ENCODE data around the gene ITGA6. TPM values are rescaled to one million over a fixed set of nuclear protein-coding genes. Genes with fewer than 3 reads are reported as not detected.

ITGA6 gene
- total and polyA plus RNA-seq, 4 donors = 13.2 to 105 (median 51.9) TPM

- no peaks in the 10 kb centered on the region for H3K36me3 ChIP-seq (ENCODE audit: control insufficient read depth in 4 of 4, insufficient read depth in 4 of 4, low read length in 4 of 4)
- no peak for TF ChIP-seq CTCF (IDR thresholded peaks at IDR 0.05; ENCODE audit: control extremely low read depth, extremely low read depth)
- no peak overlapping the region for H3K27ac ChIP-seq (ENCODE audit: low read depth in 1 of 2, low read length in 1 of 2)
- no peaks in the 10 kb centered on the region for H3K27me3 ChIP-seq (ENCODE audit: control insufficient read depth in 3 of 3, insufficient read depth in 3 of 3, low read length in 2 of 3)
- peaks cover 3 to 5% (median 5%) of the 10 kb centered on the region in 5 donors for H3K4me1 ChIP-seq (ENCODE audit: control insufficient read depth in 5 of 5, insufficient read depth in 5 of 5, low read length in 5 of 5)
- 62 to 80% methylated on average over 1 of the region's 1 CpG for WGBS, 2 donors
- H3K9me3 ChIP-seq (ENCODE audit: control insufficient read depth in 4 of 4, insufficient read depth in 3 of 4, low read length in 3 of 4) = no peaks in the 10 kb centered on the region
- ATAC-seq (ENCODE audit: insufficient read depth, low FRiP score) = no peak
- no peak overlapping the region for H3K9ac ChIP-seq (ENCODE audit: insufficient read depth in 1 of 2, low read length in 2 of 2)
- H3K4me3 ChIP-seq = no peak overlapping the region
- no peak for DNase-seq
These were observed 25.2 kb upstream of the ITGA6 start for GRCh38 chr2:172402198-172402597.

- H3K9me3 ChIP-seq (ENCODE audit: control insufficient read depth in 4 of 4, insufficient read depth in 3 of 4, low read length in 3 of 4) = no peaks in the 10 kb centered on the region
- H3K4me3 ChIP-seq = no peak overlapping the region
- no peak overlapping the region for H3K9ac ChIP-seq (ENCODE audit: insufficient read depth in 1 of 2, low read length in 2 of 2)
- DNase-seq (no peak), ATAC-seq (ENCODE audit: insufficient read depth, low FRiP score) (no peak)
- no peak for TF ChIP-seq CTCF (IDR thresholded peaks at IDR 0.05; ENCODE audit: control extremely low read depth, extremely low read depth)
- no peaks in the 10 kb centered on the region for H3K27me3 ChIP-seq (ENCODE audit: control insufficient read depth in 3 of 3, insufficient read depth in 3 of 3, low read length in 2 of 3)
- H3K36me3 ChIP-seq (ENCODE audit: control insufficient read depth in 4 of 4, insufficient read depth in 4 of 4, low read length in 4 of 4) = no peaks in the 10 kb centered on the region
- peaks cover under 1 to 5% (median 3%) of the 10 kb centered on the region in 5 donors for H3K4me1 ChIP-seq (ENCODE audit: control insufficient read depth in 5 of 5, insufficient read depth in 5 of 5, low read length in 5 of 5)
- WGBS, 2 donors = 87 to 92% methylated on average over 4 of the region's 4 CpGs
- H3K27ac ChIP-seq (ENCODE audit: low read depth in 1 of 2, low read length in 1 of 2) = peak overlapping the region in 1 of 2 donors; percentile 51
These were observed 24.0 kb upstream of the ITGA6 start for GRCh38 chr2:172403402-172403801.

GRCh38 chr2:172403881-172404468 is 23.4 kb upstream of the ITGA6 start:
- no peak for ATAC-seq (ENCODE audit: insufficient read depth, low FRiP score)
- Histone ChIP-seq H3K27ac (ENCODE audit: low read depth in 1 of 2, low read length in 1 of 2) (no peak overlapping the region), H3K4me3 (no peak overlapping the region), H3K9ac (ENCODE audit: insufficient read depth in 1 of 2, low read length in 2 of 2) (no peak overlapping the region), H3K4me1 (ENCODE audit: control insufficient read depth in 5 of 5, insufficient read depth in 5 of 5, low read length in 5 of 5) (peaks cover 0 to 5% (median 3%) of the 10 kb centered on the region in 5 donors), H3K36me3 (ENCODE audit: control insufficient read depth in 4 of 4, insufficient read depth in 4 of 4, low read length in 4 of 4) (no peaks in the 10 kb centered on the region), H3K9me3 (ENCODE audit: control insufficient read depth in 4 of 4, insufficient read depth in 3 of 4, low read length in 3 of 4) (no peaks in the 10 kb centered on the region), H3K27me3 (ENCODE audit: control insufficient read depth in 3 of 3, insufficient read depth in 3 of 3, low read length in 2 of 3) (no peaks in the 10 kb centered on the region)
- WGBS, 2 donors = 82 to 83% methylated on average over 5 of the region's 5 CpGs
- no peak for DNase-seq
- TF ChIP-seq CTCF (IDR thresholded peaks at IDR 0.05; ENCODE audit: control extremely low read depth, extremely low read depth) = no peak

- no peak for TF ChIP-seq CTCF (IDR thresholded peaks at IDR 0.05; ENCODE audit: control extremely low read depth, extremely low read depth)
- no peak for ATAC-seq (ENCODE audit: insufficient read depth, low FRiP score)
- Histone ChIP-seq H3K27me3 (ENCODE audit: control insufficient read depth in 3 of 3, insufficient read depth in 3 of 3, low read length in 2 of 3) (no peaks in the 10 kb centered on the region), H3K36me3 (ENCODE audit: control insufficient read depth in 4 of 4, insufficient read depth in 4 of 4, low read length in 4 of 4) (no peaks in the 10 kb centered on the region), H3K4me1 (ENCODE audit: control insufficient read depth in 5 of 5, insufficient read depth in 5 of 5, low read length in 5 of 5) (peaks cover 0 to 8% (median 4%) of the 10 kb centered on the region in 5 donors), H3K27ac (ENCODE audit: low read depth in 1 of 2, low read length in 1 of 2) (no peak overlapping the region), H3K9ac (ENCODE audit: insufficient read depth in 1 of 2, low read length in 2 of 2) (no peak overlapping the region), H3K9me3 (ENCODE audit: control insufficient read depth in 4 of 4, insufficient read depth in 3 of 4, low read length in 3 of 4) (no peaks in the 10 kb centered on the region), H3K4me3 (no peak overlapping the region)
- WGBS, 2 donors = 67 to 90% methylated on average over 1 of the region's 1 CpG
- DNase-seq = peak in 2 of 3 donors; percentile 67 to 69
These were observed 22.6 kb upstream of the ITGA6 start for GRCh38 chr2:172404824-172405223.
